HUES64 (cell line): Measurements from ENCODE around the gene NME7.

Experiments
- H3K27ac ChIP-seq: 2 replicates; pipeline ENCODE4 v1.7.0; 2013; ENCODE audit warnings: low read depth, low read length, inconsistent platforms
- H3K27me3 ChIP-seq: 2 replicates; pipeline ENCODE4 v1.6.1; 2013; ENCODE audit warnings: mild to moderate bottlenecking, low read length; ENCODE audit not compliant: insufficient read depth
- H3K36me3 ChIP-seq: 2 replicates; pipeline ENCODE4 v1.6.1; 2013; ENCODE audit warnings: mild to moderate bottlenecking, low read length; ENCODE audit not compliant: insufficient read depth
- H3K4me1 ChIP-seq: 2 replicates; pipeline ENCODE4 v1.6.1; 2013; ENCODE audit warnings: mild to moderate bottlenecking, low read length, moderate library complexity; ENCODE audit not compliant: insufficient read depth
- H3K4me3 ChIP-seq: 2 replicates; pipeline ENCODE4 v1.5.1; 2013; ENCODE audit warnings: mild to moderate bottlenecking, low read length, moderate library complexity
- H3K9ac ChIP-seq: 2 replicates; pipeline ENCODE4 v1.6.1; 2013; ENCODE audit warnings: mild to moderate bottlenecking, low read depth, low read length
- H3K9me3 ChIP-seq: 2 replicates; pipeline ENCODE4 v1.6.1; 2013; ENCODE audit warnings: low read depth, low read length; ENCODE audit not compliant: insufficient read depth
- WGBS: fragments of 150-250, 120-280 bp; methylation state at CpG from one replicate; pipeline ENCODE4 v1.1.7; 2013; ENCODE audit warnings: missing lambda C conversion rate; 5-methylcytosine and 5-hydroxymethylcytosine counted together

NME7 gene

DNA sequence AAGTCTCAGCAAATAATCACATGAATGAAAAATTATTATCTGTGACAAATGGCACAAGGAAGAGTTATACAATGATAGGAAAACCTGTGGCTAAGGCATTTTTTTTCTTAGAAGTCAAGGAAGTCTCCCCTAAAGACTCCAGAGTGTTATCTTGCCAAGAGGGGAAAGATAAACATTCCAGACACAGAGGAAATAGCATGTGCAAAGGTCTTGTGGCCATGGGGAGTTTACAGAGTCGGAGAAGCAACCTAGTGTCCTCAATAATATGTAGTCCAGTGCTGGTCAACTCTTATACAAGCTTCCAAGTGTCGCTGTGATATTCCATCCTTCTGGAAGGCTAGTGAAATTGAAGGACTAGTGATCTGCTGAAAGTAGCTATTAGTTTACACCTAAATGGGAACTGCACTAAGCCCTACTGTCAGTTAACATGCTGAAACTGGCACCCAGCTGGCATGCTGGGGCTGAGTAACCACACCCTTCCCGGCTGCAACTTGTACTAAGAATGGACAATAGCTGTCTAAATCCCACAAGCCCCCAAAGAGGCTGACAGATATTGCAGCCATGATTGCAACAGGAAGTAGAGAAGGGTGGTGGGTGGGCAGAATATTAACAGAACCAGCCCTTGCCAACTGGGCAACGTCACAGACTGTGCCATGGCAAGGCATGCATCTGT lies 272.6 kb downstream of the NME7 start:
- 91% methylated on average over 4 of the region's 4 CpGs for WGBS
- no peak overlapping the region for H3K4me3 ChIP-seq
- no peaks in the 10 kb centered on the region for H3K27me3 ChIP-seq
- no peak overlapping the region for H3K9ac ChIP-seq
- no peaks in the 10 kb centered on the region for H3K36me3 ChIP-seq
- H3K27ac ChIP-seq, result no peak overlapping the region
- H3K9me3 ChIP-seq, result no peaks in the 10 kb centered on the region
- H3K4me1 ChIP-seq, result peaks cover under 1% of the 10 kb centered on the region; the same call in 1 of the 2 replicates

DNA sequence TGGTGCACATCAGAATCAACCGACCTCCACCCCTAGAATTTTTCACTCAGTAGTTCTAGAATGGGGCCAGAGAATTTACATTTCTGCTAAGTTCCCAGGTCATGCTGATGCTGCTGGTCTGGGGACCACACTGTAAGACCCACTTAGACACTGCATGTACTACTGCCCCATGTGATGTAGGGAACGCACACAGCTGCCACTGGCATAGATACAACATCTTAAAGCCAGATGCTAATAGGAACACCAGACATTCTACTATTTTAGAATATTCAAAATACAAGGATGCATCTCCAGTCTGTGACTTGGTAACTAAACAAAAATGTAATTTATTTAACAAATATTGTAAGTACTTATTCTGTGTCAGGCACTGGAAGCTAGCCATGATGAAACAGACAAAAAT lies 275.2 kb downstream of the NME7 start:
- H3K4me1 ChIP-seq, result peaks cover 3% of the 10 kb centered on the region; the same call in 1 of the 2 replicates
- no peaks in the 10 kb centered on the region for H3K9me3 ChIP-seq

DNA sequence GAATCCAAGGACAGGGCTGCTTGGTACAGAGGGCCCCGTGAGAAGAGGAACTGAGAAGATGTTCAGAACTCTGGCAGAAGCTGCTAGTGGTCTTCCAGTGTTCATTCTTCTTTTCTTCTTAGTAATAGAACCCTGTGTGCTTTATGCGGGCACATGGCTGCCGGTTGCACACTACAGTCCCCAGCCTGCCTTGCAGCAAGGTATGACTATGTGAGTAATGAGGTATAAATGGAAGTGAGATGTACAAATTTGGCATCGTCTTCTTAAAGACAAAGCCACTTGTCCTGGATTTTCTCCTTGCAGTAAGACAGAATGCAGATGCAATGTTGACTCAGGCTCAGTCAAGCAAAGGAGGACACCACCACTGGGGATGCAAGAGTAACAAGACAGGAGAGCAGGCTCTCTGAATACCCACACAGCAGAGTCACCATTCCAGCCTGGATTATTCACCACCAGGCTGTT lies 276.1 kb downstream of the NME7 start:
- Histone ChIP-seq H3K4me3 (no peak overlapping the region), H3K9me3 (no peaks in the 10 kb centered on the region), H3K36me3 (no peaks in the 10 kb centered on the region), H3K27ac (no peak overlapping the region), H3K4me1 (peaks cover 3% of the 10 kb centered on the region; the same call in 1 of the 2 replicates), H3K27me3 (no peaks in the 10 kb centered on the region), H3K9ac (no peak overlapping the region)
- 95% methylated on average over 4 of the region's 4 CpGs for WGBS

More for the DNA sequence above, 275.2 kb downstream of the NME7 start:
- Histone ChIP-seq H3K27me3 (no peaks in the 10 kb centered on the region), H3K9ac (no peak overlapping the region), H3K27ac (no peak overlapping the region), H3K36me3 (no peaks in the 10 kb centered on the region), H3K4me3 (no peak overlapping the region)
- 95% methylated on average over 2 of the region's 2 CpGs for WGBS

DNA sequence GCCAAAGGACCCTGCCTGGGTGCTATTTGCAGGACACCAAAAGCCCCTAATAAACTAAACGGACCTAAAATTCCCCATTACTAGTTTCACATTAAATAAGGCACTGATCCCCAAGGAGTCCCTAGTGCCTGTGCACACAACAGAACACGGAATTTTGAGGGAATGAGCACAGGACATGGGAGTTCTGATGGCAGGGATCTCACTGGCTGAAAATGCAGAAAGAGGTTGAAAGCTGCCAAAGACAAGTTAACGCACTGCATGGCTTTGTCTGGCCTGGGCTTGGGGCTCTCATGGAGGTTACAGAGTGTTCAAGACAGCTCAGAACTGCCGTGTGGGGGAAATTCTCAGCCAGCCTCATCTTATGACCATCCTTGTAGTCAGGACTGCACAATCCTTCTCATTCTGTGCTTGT lies 276.7 kb downstream of the NME7 start:
- Histone ChIP-seq H3K27ac (no peak overlapping the region), H3K4me1 (peaks cover 3% of the 10 kb centered on the region; the same call in 1 of the 2 replicates), H3K9me3 (no peaks in the 10 kb centered on the region), H3K27me3 (no peaks in the 10 kb centered on the region), H3K9ac (no peak overlapping the region), H3K36me3 (no peaks in the 10 kb centered on the region), H3K4me3 (no peak overlapping the region)
- 88% methylated on average over 4 of the region's 4 CpGs for WGBS

DNA sequence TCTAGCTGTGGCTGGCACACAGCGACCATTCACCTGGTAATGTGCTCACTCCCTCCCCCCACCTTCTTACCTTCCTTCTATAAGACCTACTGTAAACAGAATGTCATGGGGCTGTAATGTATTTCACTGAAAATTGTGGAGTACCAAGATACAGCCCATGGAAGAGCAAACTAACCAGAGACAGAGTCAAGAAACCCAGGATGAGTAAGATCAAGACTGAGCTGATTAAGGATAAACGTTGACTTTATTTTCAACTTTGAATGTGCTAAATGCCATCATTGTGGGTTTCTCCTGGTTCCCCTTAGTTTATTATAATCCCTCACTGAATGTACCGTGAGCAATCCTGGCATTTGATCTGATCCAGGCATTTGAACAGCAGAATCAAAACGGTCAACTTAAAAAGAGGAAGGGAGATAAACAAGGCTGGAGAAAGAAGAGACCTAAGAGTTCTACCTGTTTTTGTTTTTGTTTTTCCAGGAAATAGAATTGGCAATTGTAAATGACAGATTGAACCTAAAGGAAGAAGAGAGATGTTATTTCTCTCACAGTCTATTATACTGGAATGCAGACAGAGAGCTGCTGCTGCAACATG lies 277.2 kb downstream of the NME7 start:
- Histone ChIP-seq H3K36me3 (no peaks in the 10 kb centered on the region), H3K27ac (no peak overlapping the region), H3K4me3 (no peak overlapping the region), H3K9me3 (no peaks in the 10 kb centered on the region), H3K9ac (no peak overlapping the region), H3K4me1 (peaks cover 3% of the 10 kb centered on the region; the same call in 1 of the 2 replicates), H3K27me3 (no peaks in the 10 kb centered on the region)
- 82% methylated on average over 4 of the region's 4 CpGs for WGBS

DNA sequence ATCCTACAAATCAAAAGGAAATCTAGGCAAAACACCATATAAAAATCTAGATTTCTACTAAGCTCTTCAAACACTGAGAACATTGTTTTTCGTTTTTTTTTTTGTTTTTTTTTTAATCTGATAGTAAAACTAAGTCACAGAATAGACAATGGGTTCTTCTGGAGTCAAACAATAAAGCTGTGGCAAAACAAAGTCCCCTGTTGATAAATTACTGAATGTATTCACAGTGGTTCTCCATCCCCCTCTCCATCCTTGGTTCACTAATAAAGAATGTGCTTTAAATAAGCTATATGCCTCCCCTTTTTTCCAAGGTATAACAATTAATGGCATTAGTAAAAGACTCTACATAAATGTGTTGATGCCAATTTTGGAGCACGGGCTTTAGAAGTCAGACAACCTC lies 277.8 kb downstream of the NME7 start:
- H3K9ac ChIP-seq, result no peak overlapping the region
- H3K9me3 ChIP-seq, result no peaks in the 10 kb centered on the region
- 100% methylated on average over 2 of the region's 2 CpGs for WGBS

DNA sequence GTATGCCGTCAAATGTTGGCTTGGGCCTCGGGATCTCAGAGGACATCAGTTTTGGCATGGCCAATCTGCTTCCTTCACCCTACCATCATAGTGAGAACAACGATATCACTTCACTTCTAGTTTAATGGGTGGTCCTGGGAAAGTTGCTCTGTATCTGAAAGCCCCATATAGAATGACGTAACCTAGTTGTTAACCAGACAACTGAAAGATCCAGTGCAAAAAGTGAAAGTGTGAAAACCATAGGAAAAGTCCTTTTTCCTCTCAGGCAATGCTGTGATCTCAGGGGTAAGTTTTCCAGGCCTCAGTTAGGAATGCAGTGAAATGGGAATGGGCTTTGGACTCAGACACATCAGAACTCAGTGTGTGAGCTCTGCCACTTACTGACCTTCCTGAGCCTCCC lies 279.7 kb downstream of the NME7 start:
- Histone ChIP-seq H3K27ac (no peak overlapping the region), H3K4me1 (peaks cover 3% of the 10 kb centered on the region; the same call in 1 of the 2 replicates), H3K9ac (no peak overlapping the region), H3K36me3 (no peaks in the 10 kb centered on the region), H3K9me3 (no peaks in the 10 kb centered on the region), H3K4me3 (no peak overlapping the region), H3K27me3 (no peaks in the 10 kb centered on the region)
- WGBS, result 94% methylated on average over 4 of the region's 4 CpGs

More for the DNA sequence above, 277.8 kb downstream of the NME7 start:
- H3K27ac ChIP-seq, result no peak overlapping the region
- H3K36me3 ChIP-seq, result no peaks in the 10 kb centered on the region
- H3K4me1 ChIP-seq, result peaks cover 3% of the 10 kb centered on the region; the same call in 1 of the 2 replicates
- H3K27me3 ChIP-seq, result no peaks in the 10 kb centered on the region
- H3K4me3 ChIP-seq, result no peak overlapping the region

DNA sequence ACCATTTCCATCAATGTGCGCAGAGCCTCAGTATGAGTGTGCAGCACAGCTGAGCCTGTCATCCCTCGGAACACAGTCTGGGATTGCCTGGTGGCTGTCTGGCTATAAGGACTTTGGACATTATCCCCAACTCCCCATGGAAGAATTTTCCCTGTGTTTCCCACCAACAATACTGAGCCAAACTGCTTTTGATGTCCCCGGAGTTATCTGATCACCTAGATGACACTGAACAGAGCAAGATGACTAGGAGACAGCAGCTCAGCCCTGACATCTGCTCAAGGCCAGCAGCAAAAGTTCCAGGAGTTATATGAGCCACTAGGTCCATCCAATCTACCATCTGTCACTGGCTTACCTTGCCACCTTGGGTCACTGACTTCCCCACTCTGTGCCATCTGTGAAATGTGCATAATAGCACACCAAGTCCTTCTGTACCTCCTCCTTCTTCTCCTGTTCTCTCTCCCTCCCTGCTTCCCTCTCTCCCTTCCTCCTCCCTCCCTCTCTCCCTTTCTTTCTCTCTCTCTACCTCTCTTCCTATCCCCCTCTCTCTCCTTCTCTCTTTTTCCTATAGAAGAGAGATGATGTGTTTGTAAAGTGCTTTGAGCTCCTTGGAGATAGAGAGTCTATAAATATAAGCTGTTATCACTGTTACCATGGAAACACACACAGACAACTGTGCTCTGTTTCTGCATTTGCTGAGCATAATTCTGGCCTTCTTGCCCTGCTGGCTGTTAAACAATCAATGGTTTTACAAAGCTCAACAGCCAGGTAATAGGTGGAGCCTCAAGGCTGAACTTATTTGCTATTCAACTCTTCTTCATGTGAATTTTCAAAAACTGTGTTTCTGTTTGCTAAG lies 280.8 kb downstream of the NME7 start:
- H3K9me3 ChIP-seq, result no peaks in the 10 kb centered on the region
- 99% methylated on average over 3 of the region's 3 CpGs for whole genome bisulfite sequencing
- peaks cover 3% of the 10 kb centered on the region; the same call in 1 of the 2 replicates for H3K4me1 ChIP-seq
- no peak overlapping the region for H3K4me3 ChIP-seq
- no peak overlapping the region for H3K27ac ChIP-seq
- no peaks in the 10 kb centered on the region for H3K36me3 ChIP-seq
- no peak overlapping the region for H3K9ac ChIP-seq
- H3K27me3 ChIP-seq, result no peaks in the 10 kb centered on the region

DNA sequence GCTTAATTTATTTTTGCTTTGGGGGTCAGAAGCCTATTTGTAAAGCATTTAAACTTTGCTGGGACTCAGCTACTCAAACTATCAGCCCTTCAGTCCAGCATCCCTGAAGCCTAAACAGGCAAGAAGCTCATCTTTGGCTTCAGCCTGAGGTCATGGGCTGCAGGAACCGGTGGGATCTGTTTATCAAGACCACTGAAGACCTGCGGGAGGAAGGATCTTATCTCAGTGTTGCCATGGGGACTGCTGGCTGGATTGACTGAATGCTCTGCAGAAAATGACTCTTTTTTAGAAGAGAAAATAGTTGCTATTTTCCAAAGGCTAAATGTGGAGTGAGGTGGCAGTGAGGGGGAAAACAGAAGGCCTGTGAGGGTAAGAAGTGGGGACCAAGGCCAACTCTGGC lies 281.7 kb downstream of the NME7 start:
- Histone ChIP-seq H3K9me3 (no peaks in the 10 kb centered on the region), H3K36me3 (no peaks in the 10 kb centered on the region), H3K27ac (no peak overlapping the region), H3K27me3 (no peaks in the 10 kb centered on the region), H3K4me1 (peaks cover 3% of the 10 kb centered on the region; the same call in 1 of the 2 replicates), H3K4me3 (no peak overlapping the region), H3K9ac (no peak overlapping the region)
- WGBS, result 86% methylated on average over 2 of the region's 2 CpGs
